22Rv1 (cell line): Measurements from ENCODE around the gene SUSD4.

ENCODE experiments used
- H3K27ac ChIP-seq: fragments of 450-650 bp; 2 replicates; pipeline ENCODE4 v1.5.1; 2017
- CTCF ChIP-seq: fragments of 450-650 bp; IDR thresholded peaks from 2 replicates; pipeline ENCODE4 v1.5.1; 2017; ENCODE audit warnings: mild to moderate bottlenecking
- ZFX ChIP-seq: fragments of 450-650 bp; IDR thresholded peaks from 2 replicates; pipeline ENCODE4 v1.6.1; 2017; ENCODE audit warnings: antibody characterized with exemption, borderline replicate concordance

SUSD4 gene

GRCh38 chr1:223337174-223337869 lies 26.7 kb downstream of the SUSD4 start:
- H3K27ac ChIP-seq: no peak overlapping the region
- no peak for TF ChIP-seq ZFX
- TF ChIP-seq CTCF: no peak

- TF ChIP-seq ZFX (no peak), CTCF (no peak)
- no peak overlapping the region for H3K27ac ChIP-seq
These were observed 29.8 kb downstream of the SUSD4 start for GRCh38 chr1:223334156-223334555.

GRCh38 chr1:223332997-223333396 lies 31.0 kb downstream of the SUSD4 start:
- H3K27ac ChIP-seq: no peak overlapping the region
- TF ChIP-seq CTCF: no peak
- TF ChIP-seq ZFX: no peak

GRCh38 chr1:223331929-223332328 lies 32.0 kb downstream of the SUSD4 start:
- no peak overlapping the region for H3K27ac ChIP-seq
- TF ChIP-seq CTCF (no peak), ZFX (no peak)

GRCh38 chr1:223331301-223331700 lies 32.7 kb downstream of the SUSD4 start:
- TF ChIP-seq ZFX: no peak
- no peak for TF ChIP-seq CTCF
- H3K27ac ChIP-seq: no peak overlapping the region

- TF ChIP-seq ZFX: no peak
- TF ChIP-seq CTCF: no peak
- no peak overlapping the region for H3K27ac ChIP-seq
These were observed 33.5 kb downstream of the SUSD4 start for GRCh38 chr1:223330466-223330865.

GRCh38 chr1:223329664-223330415 lies 34.1 kb downstream of the SUSD4 start:
- H3K27ac ChIP-seq: no peak overlapping the region
- TF ChIP-seq CTCF (no peak), ZFX (no peak)
